Left renal cortex interstitium (tissue), 4 donors: ENCODE results near the gene NR2C2. TPM values are rescaled to one million over a fixed set of nuclear protein-coding genes. Genes with fewer than 3 reads are reported as not detected.
"Not testable (repeated sequence)": the region's sequence is repeated elsewhere in the genome, so short reads cannot be mapped to it uniquely, and the experiment has no call there.

Experiments used
- DNase-seq, 4 donors: peaks; one replicate each; pipeline ENCODE4 v3.0.0-alpha.2; 2013; ENCODE audit warnings: low read depth in 4 of 4, low spot score in 2 of 4, missing footprints in 1 of 4
- polyA plus RNA-seq, 4 donors: library from polyadenylated mRNA; unstranded; fragments of 120-200 nt; gene quantifications; one replicate each; pipeline ENCODE4 v1.2.1, GENCODE V29; 2013; ENCODE audit not compliant: insufficient read length in 4 of 4

Gene NR2C2
- polyA plus RNA-seq, 4 donors = 33.9 to 63.5 (median 48.2) TPM

- DNase-seq = no peak
Observed at GRCh38 chr3:14957153-14957552, 9.8 kb downstream of the NR2C2 start.

- no peak for DNase-seq
Observed at GRCh38 chr3:14957925-14958324, 10.5 kb downstream of the NR2C2 start.

GRCh38 chr3:14959359-14959943, 12.1 kb downstream of the NR2C2 start:
- DNase-seq = no peak

GRCh38 chr3:14962762-14963161, 15.4 kb downstream of the NR2C2 start:
- DNase-seq = no peak

- DNase-seq = no peak
Observed at GRCh38 chr3:14967285-14967684, 19.9 kb downstream of the NR2C2 start.

GRCh38 chr3:14969671-14970070, 22.3 kb downstream of the NR2C2 start:
- DNase-seq = no peak

- no peak for DNase-seq
Observed at GRCh38 chr3:14976317-14976716, 28.9 kb downstream of the NR2C2 start.

- no peak for DNase-seq
Observed at GRCh38 chr3:14980689-14981088, 33.3 kb downstream of the NR2C2 start.

- DNase-seq = no peak
Observed at GRCh38 chr3:14984581-14985113, 37.3 kb downstream of the NR2C2 start.

GRCh38 chr3:14988988-14989394, 41.6 kb downstream of the NR2C2 start:
- DNase-seq = no peak

- no peak for DNase-seq
Observed at GRCh38 chr3:14989943-14990779, 42.8 kb downstream of the NR2C2 start.

- DNase-seq = no peak
Observed at GRCh38 chr3:14990780-14991148, 43.4 kb downstream of the NR2C2 start.

GRCh38 chr3:14991151-14991742, 43.9 kb downstream of the NR2C2 start:
- DNase-seq = no peak

- DNase-seq = no peak
Observed at GRCh38 chr3:14991818-14992612, 44.6 kb downstream of the NR2C2 start.

GRCh38 chr3:14997941-14998340, 50.6 kb downstream of the NR2C2 start:
- DNase-seq = no peak

GRCh38 chr3:14999182-14999581, 51.8 kb downstream of the NR2C2 start:
- not testable (repeated sequence) for DNase-seq

GRCh38 chr3:15007681-15008141, 60.3 kb downstream of the NR2C2 start:
- DNase-seq = no peak

- no peak for DNase-seq
Observed at GRCh38 chr3:15009167-15009566, 61.8 kb downstream of the NR2C2 start.

- no peak for DNase-seq
Observed at GRCh38 chr3:15010664-15011063, 63.3 kb downstream of the NR2C2 start.

GRCh38 chr3:15011174-15011573, 63.8 kb downstream of the NR2C2 start:
- no peak for DNase-seq
